Measurements from ENCODE around the gene TMEM43. TPM values are rescaled to one million over a fixed set of nuclear protein-coding genes. Genes with fewer than 3 reads are reported as not detected.
"Not testable (repeated sequence)": the region's sequence is repeated elsewhere in the genome, so short reads cannot be mapped to it uniquely, and the experiment has no call there.

Gene TMEM43
- total and polyA plus RNA-seq, 10 of the 15 experiments (the other 5 are each of a cell fraction or from before 2014, with no cell fraction given): 7.2 to 33.0 (median 18.5) TPM

- TF ChIP-seq CBFB (IDR thresholded peaks at IDR 0.05; ENCODE audit: low read depth) (no peak), POU2F2 (IDR thresholded peaks at IDR 0.05; ENCODE audit: borderline replicate concordance, low read depth, low read length) (no peak), SMAD1 (IDR thresholded peaks at IDR 0.05; ENCODE audit: low read depth, partially characterized antibody) (no peak)
Measured at GRCh38 chr3:14096742-14097141, 28.1 kb upstream of the TMEM43 start (continued).

- RAD21 ChIA-PET (ENCODE audit: unreplicated experiment): no interaction called here
- no peak for DNase-seq (ENCODE audit: low read depth, low spot score)
- ATAC-seq: no peak
- Histone ChIP-seq H3K9me3 (replicated peaks; ENCODE audit: control insufficient read depth, insufficient read depth, low read length) (no peaks in the 10 kb centered on the region), H3K4me1 (ENCODE audit: control insufficient read depth, insufficient read depth, low read length) (no peaks in the 10 kb centered on the region), H3K4me2 (ENCODE audit: control insufficient read depth, insufficient read depth) (no peak overlapping the region), H3K27me3 (replicated peaks in 1 of 2; ENCODE audit: control insufficient read depth in 2 of 2, insufficient read depth in 2 of 2, low read length in 1 of 2) (no peaks in the 10 kb centered on the region; a peak in 1 of 4 replicates), H4K20me1 (ENCODE audit: control insufficient read depth, insufficient read depth) (no peaks in the 10 kb centered on the region), H3K36me3 (ENCODE audit: control insufficient read depth in 2 of 2, insufficient read depth in 2 of 2, low read length in 1 of 2) (no peaks in the 10 kb centered on the region), H3K9ac (ENCODE audit: control insufficient read depth, insufficient read depth, low read length) (no peak overlapping the region), H3K79me2 (ENCODE audit: control insufficient read depth, insufficient read depth, low read length) (no peaks in the 10 kb centered on the region), H3K27ac (ENCODE audit: control insufficient read depth, insufficient read depth) (no peak overlapping the region), H3K4me3 (no peak overlapping the region), H2AFZ (ENCODE audit: control insufficient read depth, low read depth, low read length) (no peak overlapping the region)
- BruUV-seq (replicated peaks): no TSS peak
- intact Hi-C loops (cut with micrococcal nuclease; ENCODE audit: unreplicated experiment): no loop called here
- CTCF ChIA-PET: interaction anchor here (1.0 kb wide), 1 partner anchor 13 kb away, joined by 3 read pairs; no protein-coding TSS in a partner anchor
- WGBS (ENCODE audit: insufficient coverage, insufficient replicate concordance, low lambda C conversion rate, missing lambda C conversion rate): 57% methylated on average over 5 of the region's 5 CpGs
- SMC1A ChIA-PET (ENCODE audit: uncharacterized antibody, unreplicated experiment): no interaction called here
- no peak for FAIRE-seq
- POLR2A ChIA-PET: no interaction called here
- in situ Hi-C loops (cut with MboI): no loop called here
- TF ChIP-seq PKNOX1 (IDR thresholded peaks at IDR 0.05) (no peak), SRF (IDR thresholded peaks at IDR 0.05; ENCODE audit: low read depth in 2 of 2, low read length in 2 of 2) (no peak), CBX3 (IDR thresholded peaks at IDR 0.05; ENCODE audit: borderline replicate concordance, low read depth) (no peak), CREM (IDR thresholded peaks at IDR 0.05; ENCODE audit: low read depth) (no peak)
Measured at GRCh38 chr3:14097616-14098391, 27.0 kb upstream of the TMEM43 start.

- BruUV-seq (replicated peaks); RAD21 ChIA-PET (ENCODE audit: unreplicated experiment); intact Hi-C loops (cut with micrococcal nuclease; ENCODE audit: unreplicated experiment); SMC1A ChIA-PET (ENCODE audit: uncharacterized antibody, unreplicated experiment); POLR2A ChIA-PET; H3K27ac ChIP-seq (ENCODE audit: control insufficient read depth, insufficient read depth); H3K4me3 ChIP-seq; ATAC-seq; CTCF ChIA-PET; in situ Hi-C loops (cut with MboI); H3K79me2 ChIP-seq (ENCODE audit: control insufficient read depth, insufficient read depth, low read length); H3K36me3 ChIP-seq (ENCODE audit: control insufficient read depth in 2 of 2, insufficient read depth in 2 of 2, low read length in 1 of 2); H3K9ac ChIP-seq (ENCODE audit: control insufficient read depth, insufficient read depth, low read length); H3K9me3 ChIP-seq (replicated peaks; ENCODE audit: control insufficient read depth, insufficient read depth, low read length); FAIRE-seq; H2AFZ ChIP-seq (ENCODE audit: control insufficient read depth, low read depth, low read length); H4K20me1 ChIP-seq (ENCODE audit: control insufficient read depth, insufficient read depth); H3K27me3 ChIP-seq (replicated peaks in 1 of 2; ENCODE audit: control insufficient read depth in 2 of 2, insufficient read depth in 2 of 2, low read length in 1 of 2); DNase-seq (ENCODE audit: low read depth, low spot score); H3K4me2 ChIP-seq (ENCODE audit: control insufficient read depth, insufficient read depth); H3K4me1 ChIP-seq (ENCODE audit: control insufficient read depth, insufficient read depth, low read length): not testable (repeated sequence)
- 99% methylated on average over 5 of the region's 5 CpGs for WGBS (ENCODE audit: insufficient coverage, insufficient replicate concordance, low lambda C conversion rate, missing lambda C conversion rate)
Measured at GRCh38 chr3:14109821-14110220, 15.0 kb upstream of the TMEM43 start.
